ENCODE results near the gene CDH26.

Gene CDH26

DNA sequence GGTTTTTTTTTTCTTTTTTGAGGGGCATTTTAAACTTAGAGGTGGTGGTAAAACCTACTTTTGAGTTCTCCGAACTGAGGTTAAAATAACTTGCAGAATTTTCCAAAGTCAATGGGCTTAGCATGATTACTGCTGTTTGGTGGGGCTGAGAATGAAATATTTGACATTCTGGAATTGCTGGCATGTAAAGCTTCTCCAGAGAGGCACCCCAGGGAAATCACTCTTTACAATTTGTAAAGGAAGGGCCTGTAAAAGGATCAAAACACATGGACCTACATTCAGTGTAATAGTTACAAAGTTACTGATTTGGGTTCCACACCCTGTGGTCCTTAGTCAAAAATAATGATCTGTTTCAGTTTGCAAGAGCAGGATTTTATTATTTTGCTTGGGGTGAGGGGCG lies 12.5 kb upstream of the CDH26 start:
- peaks cover 14% of the 10 kb centered on the region; the same call in 1 of the 2 replicates for H3K79me2 ChIP-seq (ENCODE audit: low read length)
- TF ChIP-seq EZH2phosphoT487 (IDR thresholded peaks at IDR 0.05; ENCODE audit: low read length) (no peak), EZH2 (optimal IDR thresholded peaks at IDR 0.05; ENCODE audit: low read depth, low read length) (no peak)
- TF ChIP-seq, protein P1, sequence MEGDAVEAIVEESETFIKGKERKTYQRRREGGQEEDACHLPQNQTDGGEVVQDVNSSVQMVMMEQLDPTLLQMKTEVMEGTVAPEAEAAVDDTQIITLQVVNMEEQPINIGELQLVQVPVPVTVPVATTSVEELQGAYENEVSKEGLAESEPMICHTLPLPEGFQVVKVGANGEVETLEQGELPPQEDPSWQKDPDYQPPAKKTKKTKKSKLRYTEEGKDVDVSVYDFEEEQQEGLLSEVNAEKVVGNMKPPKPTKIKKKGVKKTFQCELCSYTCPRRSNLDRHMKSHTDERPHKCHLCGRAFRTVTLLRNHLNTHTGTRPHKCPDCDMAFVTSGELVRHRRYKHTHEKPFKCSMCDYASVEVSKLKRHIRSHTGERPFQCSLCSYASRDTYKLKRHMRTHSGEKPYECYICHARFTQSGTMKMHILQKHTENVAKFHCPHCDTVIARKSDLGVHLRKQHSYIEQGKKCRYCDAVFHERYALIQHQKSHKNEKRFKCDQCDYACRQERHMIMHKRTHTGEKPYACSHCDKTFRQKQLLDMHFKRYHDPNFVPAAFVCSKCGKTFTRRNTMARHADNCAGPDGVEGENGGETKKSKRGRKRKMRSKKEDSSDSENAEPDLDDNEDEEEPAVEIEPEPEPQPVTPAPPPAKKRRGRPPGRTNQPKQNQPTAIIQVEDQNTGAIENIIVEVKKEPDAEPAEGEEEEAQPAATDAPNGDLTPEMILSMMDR (IDR thresholded peaks at IDR 0.05; ENCODE audit: low read length), result no peak
- H3K9me2 ChIP-seq (replicated peaks; ENCODE audit: insufficient read depth, low read length), result no peaks in the 10 kb centered on the region
- peaks cover 5% of the 10 kb centered on the region for H3K36me3 ChIP-seq (replicated peaks; ENCODE audit: insufficient read depth, low read length)
- no peak overlapping the region for H3K9ac ChIP-seq (ENCODE audit: low read length)
- no peaks in the 10 kb centered on the region for H3K27me3 ChIP-seq (replicated peaks; ENCODE audit: insufficient read depth, low read length)
- no peaks in the 10 kb centered on the region for H4K20me1 ChIP-seq (ENCODE audit: insufficient read depth, low read length)
- H3K4me2 ChIP-seq (ENCODE audit: low read depth, low read length), result no peak overlapping the region
- H3K27ac ChIP-seq (ENCODE audit: low read length), result no peak overlapping the region
- peaks cover 18% of the 10 kb centered on the region for H3F3A ChIP-seq (ENCODE audit: insufficient read depth, low read length)
- no peak overlapping the region for H2AFZ ChIP-seq (ENCODE audit: low read length)
- H3K4me1 ChIP-seq (ENCODE audit: low read length), result peaks cover 21% of the 10 kb centered on the region
- H3K4me3 ChIP-seq (ENCODE audit: low read length), result no peak overlapping the region
- no peaks in the 10 kb centered on the region for H3K9me3 ChIP-seq (replicated peaks; ENCODE audit: insufficient read depth, low read length)
- no peak for DNase-seq

DNA sequence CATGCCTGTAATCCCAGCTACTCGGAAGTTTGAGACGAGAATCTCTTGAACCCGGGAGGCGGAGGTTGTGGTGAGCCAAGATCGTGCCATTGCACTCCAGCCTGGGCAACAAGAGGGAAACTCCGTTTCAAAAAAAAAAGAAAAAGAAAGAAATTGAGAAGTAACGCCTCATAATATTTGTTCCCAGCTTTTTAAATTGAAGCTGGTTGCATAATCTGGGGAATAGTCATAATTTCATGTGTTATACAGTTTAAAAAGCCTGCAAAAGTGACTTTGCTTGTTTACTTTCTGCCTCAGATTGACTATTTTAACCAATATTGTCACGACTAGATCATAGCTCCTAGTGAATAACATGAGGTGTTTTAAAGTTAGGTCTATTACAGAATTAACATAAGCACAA lies 10.8 kb upstream of the CDH26 start:
- Histone ChIP-seq H3K9me2 (replicated peaks; ENCODE audit: insufficient read depth, low read length) (no peaks in the 10 kb centered on the region), H3K27ac (ENCODE audit: low read length) (no peak overlapping the region)
- TF ChIP-seq EZH2 (optimal IDR thresholded peaks at IDR 0.05; ENCODE audit: low read depth, low read length) (no peak), EZH2phosphoT487 (IDR thresholded peaks at IDR 0.05; ENCODE audit: low read length) (no peak)
- TF ChIP-seq, protein P1 (IDR thresholded peaks at IDR 0.05; ENCODE audit: low read length), result no peak

DNA sequence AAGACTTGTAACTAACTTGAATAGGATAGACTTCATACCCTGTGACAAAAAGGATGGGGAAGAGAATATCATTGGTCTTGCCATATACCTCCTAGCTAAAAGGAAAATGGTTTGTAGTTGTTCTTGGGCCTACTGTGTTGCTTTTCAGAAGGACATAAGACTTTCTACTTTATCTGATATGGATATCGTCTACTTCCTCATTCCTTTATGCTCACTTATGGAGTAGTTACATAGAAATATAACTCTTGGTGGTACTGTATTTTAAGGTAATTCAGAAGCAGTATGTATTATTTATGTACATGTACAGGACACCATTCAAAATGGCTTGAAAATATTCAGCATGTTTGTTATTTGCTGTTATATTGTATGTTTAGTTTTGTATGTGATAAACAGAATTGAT lies 10.0 kb upstream of the CDH26 start:
- Histone ChIP-seq H3K4me1 (ENCODE audit: low read length) (peaks cover 13% of the 10 kb centered on the region), H3K9me3 (replicated peaks; ENCODE audit: insufficient read depth, low read length) (no peaks in the 10 kb centered on the region), H3K4me3 (ENCODE audit: low read length) (no peak overlapping the region), H3K27ac (ENCODE audit: low read length) (peak overlapping the region; percentile 35; the same call in 1 of the 2 replicates), H3K9me2 (replicated peaks; ENCODE audit: insufficient read depth, low read length) (no peaks in the 10 kb centered on the region), H4K20me1 (ENCODE audit: insufficient read depth, low read length) (no peaks in the 10 kb centered on the region), H3K9ac (ENCODE audit: low read length) (no peak overlapping the region), H3K4me2 (ENCODE audit: low read depth, low read length) (no peak overlapping the region), H3F3A (ENCODE audit: insufficient read depth, low read length) (peaks cover 13% of the 10 kb centered on the region), H3K79me2 (ENCODE audit: low read length) (no peaks in the 10 kb centered on the region), H3K27me3 (replicated peaks; ENCODE audit: insufficient read depth, low read length) (no peaks in the 10 kb centered on the region), H3K36me3 (replicated peaks; ENCODE audit: insufficient read depth, low read length) (peaks cover 5% of the 10 kb centered on the region), H2AFZ (ENCODE audit: low read length) (no peak overlapping the region)
- TF ChIP-seq EZH2phosphoT487 (IDR thresholded peaks at IDR 0.05; ENCODE audit: low read length), result no peak
- DNase-seq, result no peak

More for the DNA sequence above, 10.8 kb upstream of the CDH26 start:
- no peak overlapping the region for H2AFZ ChIP-seq (ENCODE audit: low read length)
- no peaks in the 10 kb centered on the region for H4K20me1 ChIP-seq (ENCODE audit: insufficient read depth, low read length)
- peaks cover 5% of the 10 kb centered on the region for H3K36me3 ChIP-seq (replicated peaks; ENCODE audit: insufficient read depth, low read length)
- H3K79me2 ChIP-seq (ENCODE audit: low read length), result no peaks in the 10 kb centered on the region
- no peaks in the 10 kb centered on the region for H3K27me3 ChIP-seq (replicated peaks; ENCODE audit: insufficient read depth, low read length)
- H3K4me2 ChIP-seq (ENCODE audit: low read depth, low read length), result no peak overlapping the region
- H3K9me3 ChIP-seq (replicated peaks; ENCODE audit: insufficient read depth, low read length), result no peaks in the 10 kb centered on the region
- H3K4me3 ChIP-seq (ENCODE audit: low read length), result no peak overlapping the region
- DNase-seq, result no peak
- no peak overlapping the region for H3K9ac ChIP-seq (ENCODE audit: low read length)
- peaks cover 13% of the 10 kb centered on the region for H3F3A ChIP-seq (ENCODE audit: insufficient read depth, low read length)
- peaks cover 13% of the 10 kb centered on the region for H3K4me1 ChIP-seq (ENCODE audit: low read length)

DNA sequence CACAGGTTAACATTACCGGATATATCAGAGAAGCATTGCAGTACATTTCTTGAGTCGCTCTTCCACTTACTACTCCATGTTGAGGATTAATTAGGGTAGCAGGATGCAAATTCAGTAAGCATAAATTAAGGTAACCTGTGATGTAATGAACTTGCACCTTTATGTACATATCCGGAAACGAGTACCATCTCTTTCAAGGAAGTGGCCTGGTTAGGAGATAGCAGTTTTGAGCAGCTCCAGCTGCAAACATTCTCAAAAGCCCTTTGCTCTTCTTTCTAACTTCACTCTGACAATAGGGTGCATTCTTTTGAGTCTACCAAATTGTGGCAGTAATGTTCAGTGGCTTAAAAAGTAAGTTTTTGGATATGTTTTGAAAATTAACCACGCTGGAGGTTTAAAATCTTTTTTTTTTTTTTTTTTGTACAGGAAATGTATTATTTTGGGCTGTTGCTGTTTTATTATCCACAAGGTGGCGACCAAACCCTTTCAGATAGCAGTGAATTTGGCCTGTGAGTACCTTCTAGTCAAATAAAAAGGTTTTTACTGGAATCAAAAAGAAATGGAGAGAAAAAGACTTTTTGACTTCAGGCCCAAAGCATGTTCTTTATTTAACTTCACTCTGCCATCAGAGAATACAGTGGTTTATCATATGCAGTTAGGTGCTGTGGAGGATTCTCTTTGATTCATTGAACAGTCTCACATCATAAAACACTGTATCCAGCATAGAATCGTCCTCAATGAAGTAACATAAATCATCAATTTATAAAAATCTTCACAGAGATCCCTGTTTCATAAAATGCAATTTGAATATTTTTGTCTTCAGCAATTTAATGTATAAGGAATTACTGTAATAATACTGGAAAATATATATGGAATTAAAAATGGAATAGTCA lies 9.1 kb upstream of the CDH26 start:
- H3K27ac ChIP-seq (ENCODE audit: low read length), result peak overlapping the region; percentile 35; the same call in 1 of the 2 replicates
- no peak overlapping the region for H3K4me3 ChIP-seq (ENCODE audit: low read length)
- TF ChIP-seq EZH2 (optimal IDR thresholded peaks at IDR 0.05; ENCODE audit: low read depth, low read length) (no peak), EZH2phosphoT487 (IDR thresholded peaks at IDR 0.05; ENCODE audit: low read length) (no peak)
- TF ChIP-seq, protein P1 (IDR thresholded peaks at IDR 0.05; ENCODE audit: low read length), result peak; percentile 61
- no peaks in the 10 kb centered on the region for H3K9me2 ChIP-seq (replicated peaks; ENCODE audit: insufficient read depth, low read length)
- peaks cover 13% of the 10 kb centered on the region for H3K4me1 ChIP-seq (ENCODE audit: low read length)
- peak overlapping the region; percentile 44 for H3K4me2 ChIP-seq (ENCODE audit: low read depth, low read length)
- no peaks in the 10 kb centered on the region for H4K20me1 ChIP-seq (ENCODE audit: insufficient read depth, low read length)
- H3K9me3 ChIP-seq (replicated peaks; ENCODE audit: insufficient read depth, low read length), result no peaks in the 10 kb centered on the region
- no peaks in the 10 kb centered on the region for H3K79me2 ChIP-seq (ENCODE audit: low read length)
- H2AFZ ChIP-seq (ENCODE audit: low read length), result no peak overlapping the region
- peak; percentile 56 for DNase-seq
- peaks cover 13% of the 10 kb centered on the region for H3F3A ChIP-seq (ENCODE audit: insufficient read depth, low read length)
- H3K9ac ChIP-seq (ENCODE audit: low read length), result no peak overlapping the region
- H3K36me3 ChIP-seq (replicated peaks; ENCODE audit: insufficient read depth, low read length), result no peaks in the 10 kb centered on the region
- H3K27me3 ChIP-seq (replicated peaks; ENCODE audit: insufficient read depth, low read length), result no peaks in the 10 kb centered on the region
